AG10803 (cell line): ENCODE measurements around the gene MTR.
"Not testable (repeated sequence)": the region's sequence is repeated elsewhere in the genome, so short reads cannot be mapped to it uniquely, and the experiment has no call there.

ENCODE experiments used
- DNase-seq: peaks from one replicate; pipeline ENCODE4 v3.0.0; 2010; ENCODE audit warnings: low read depth
- H3K4me3 ChIP-seq: 2 replicates; pipeline ENCODE4 v1.5.1; 2011; ENCODE audit warnings: mild to moderate bottlenecking, low read length, control low read depth
- TF ChIP-seq, protein P1 (sequence below): conservative IDR thresholded peaks from 2 replicates; pipeline ENCODE4 v1.5.1; 2011; ENCODE audit warnings: mild to moderate bottlenecking, low read length, control low read depth, inconsistent platforms

Gene MTR

DNA sequence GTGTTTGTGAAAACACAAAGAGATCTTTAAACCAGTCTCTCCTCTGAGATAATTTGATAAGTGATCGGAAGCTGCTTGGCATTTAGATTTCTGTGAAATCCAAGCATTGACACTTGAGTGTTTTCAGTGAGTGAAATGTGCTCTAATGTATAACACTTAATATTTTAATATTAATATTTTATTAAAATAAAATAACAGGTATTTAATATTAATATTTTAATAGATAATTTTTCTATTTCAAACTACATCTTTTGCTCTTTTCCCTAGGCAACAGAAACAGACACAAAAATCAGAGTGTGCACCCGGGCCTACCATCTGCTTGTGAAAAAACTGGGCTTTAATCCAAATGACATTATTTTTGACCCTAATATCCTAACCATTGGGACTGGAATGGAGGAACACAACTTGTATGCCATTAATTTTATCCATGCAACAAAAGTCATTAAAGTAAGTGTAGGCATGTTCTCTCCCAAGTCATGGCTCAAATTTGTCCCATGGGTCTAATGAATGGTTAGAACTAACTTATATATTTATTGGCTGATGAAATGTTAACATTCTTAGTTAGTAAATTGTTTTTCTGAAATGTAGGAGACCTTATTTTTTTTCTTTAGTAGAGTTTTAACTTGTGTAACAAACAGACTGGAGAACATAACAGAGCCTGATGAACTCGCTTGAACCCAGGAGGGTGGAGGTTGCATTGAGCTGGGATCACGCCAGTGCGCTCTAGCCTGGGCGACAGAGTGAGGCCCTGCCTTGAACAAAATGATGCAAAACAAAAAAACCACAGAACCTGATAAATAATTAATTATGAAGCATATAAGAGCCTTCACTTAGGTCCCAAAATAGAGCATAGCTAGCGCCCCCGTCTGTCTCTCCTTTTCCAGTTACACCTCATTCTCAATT, 55.2 kb downstream of the MTR start:
- H3K4me3 ChIP-seq, result no peak overlapping the region
- TF ChIP-seq, protein P1, sequence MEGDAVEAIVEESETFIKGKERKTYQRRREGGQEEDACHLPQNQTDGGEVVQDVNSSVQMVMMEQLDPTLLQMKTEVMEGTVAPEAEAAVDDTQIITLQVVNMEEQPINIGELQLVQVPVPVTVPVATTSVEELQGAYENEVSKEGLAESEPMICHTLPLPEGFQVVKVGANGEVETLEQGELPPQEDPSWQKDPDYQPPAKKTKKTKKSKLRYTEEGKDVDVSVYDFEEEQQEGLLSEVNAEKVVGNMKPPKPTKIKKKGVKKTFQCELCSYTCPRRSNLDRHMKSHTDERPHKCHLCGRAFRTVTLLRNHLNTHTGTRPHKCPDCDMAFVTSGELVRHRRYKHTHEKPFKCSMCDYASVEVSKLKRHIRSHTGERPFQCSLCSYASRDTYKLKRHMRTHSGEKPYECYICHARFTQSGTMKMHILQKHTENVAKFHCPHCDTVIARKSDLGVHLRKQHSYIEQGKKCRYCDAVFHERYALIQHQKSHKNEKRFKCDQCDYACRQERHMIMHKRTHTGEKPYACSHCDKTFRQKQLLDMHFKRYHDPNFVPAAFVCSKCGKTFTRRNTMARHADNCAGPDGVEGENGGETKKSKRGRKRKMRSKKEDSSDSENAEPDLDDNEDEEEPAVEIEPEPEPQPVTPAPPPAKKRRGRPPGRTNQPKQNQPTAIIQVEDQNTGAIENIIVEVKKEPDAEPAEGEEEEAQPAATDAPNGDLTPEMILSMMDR, result no peak
- DNase-seq, result no peak

DNA sequence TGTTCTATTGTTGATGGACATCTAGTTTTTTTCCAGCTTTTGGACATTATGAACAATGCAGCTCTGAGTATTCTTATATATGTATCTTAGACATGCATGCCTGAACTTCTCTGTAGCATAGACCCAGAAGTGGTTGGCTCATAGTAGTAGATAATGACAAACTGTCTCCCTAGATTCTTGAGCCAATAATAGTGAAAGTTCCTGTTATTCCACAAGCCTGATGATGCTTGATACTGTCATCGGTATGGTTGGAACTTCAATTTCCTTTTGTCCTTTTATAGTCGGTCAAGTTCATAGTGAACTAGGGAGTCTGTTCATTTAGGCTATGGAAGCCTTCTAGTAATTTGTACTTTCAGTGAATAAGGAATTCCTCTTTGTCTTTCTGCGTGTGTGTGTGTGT, 56.8 kb downstream of the MTR start:
- TF ChIP-seq, protein P1, result no peak
- DNase-seq, result no peak
- H3K4me3 ChIP-seq, result no peak overlapping the region

DNA sequence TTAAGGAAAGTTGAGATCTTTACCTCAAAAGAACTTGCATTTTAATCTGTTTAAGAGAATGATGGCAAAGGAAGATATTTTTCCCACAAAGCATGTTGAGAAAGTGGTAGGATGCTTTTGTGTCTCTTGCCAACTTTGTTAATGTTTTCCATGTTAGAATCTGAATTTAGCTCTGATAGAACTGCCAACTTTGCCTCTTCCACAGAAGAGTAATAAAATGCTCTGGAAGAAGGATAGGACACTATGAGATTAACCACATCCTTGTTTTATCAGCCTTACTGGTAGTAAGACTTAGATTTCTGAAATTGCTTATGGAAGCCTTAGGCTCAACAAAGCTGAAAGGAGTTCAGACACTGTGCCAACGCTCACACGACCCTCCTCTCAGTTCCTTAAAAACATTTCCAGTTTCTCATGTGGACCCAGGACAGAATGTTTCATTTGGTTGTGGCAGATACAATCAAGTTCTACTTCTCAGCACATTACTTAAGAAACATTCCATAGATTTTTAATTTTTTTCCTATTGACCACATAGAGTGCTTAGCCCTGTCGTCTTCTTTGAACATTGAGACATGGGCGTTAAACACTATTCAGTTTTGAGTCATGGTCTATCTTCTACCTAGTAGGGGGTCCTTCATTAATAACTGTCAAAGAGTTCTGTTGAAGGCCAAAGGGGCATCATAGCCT, 59.0 kb downstream of the MTR start:
- TF ChIP-seq, protein P1, result no peak

DNA sequence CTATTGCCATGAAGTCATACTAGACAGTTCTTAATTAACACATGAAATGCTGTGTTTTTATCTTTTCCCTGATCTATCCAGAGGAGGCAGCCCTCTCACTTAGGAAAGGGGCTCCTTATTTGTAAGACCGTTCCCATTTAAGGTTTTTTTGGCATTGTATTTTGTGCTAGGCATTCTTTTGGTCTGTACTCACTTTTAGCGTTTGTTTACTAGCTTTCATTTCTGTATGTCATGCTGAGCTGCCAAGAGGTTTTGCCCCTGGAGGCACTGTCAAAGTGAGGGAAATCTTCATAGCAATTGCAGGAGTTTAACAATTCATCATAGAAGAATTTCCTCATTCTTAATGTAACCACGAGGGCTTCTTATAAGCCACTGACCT, 59.5 kb downstream of the MTR start:
- peak; percentile 79 for DNase-seq
- TF ChIP-seq, protein P1, result 0 out of 2 replicates have a peak, but pooled peaks have one; percentile 3
- no peak overlapping the region for H3K4me3 ChIP-seq

More for the DNA sequence above, 59.0 kb downstream of the MTR start:
- no peak overlapping the region for H3K4me3 ChIP-seq
- peak; percentile 84 for DNase-seq

DNA sequence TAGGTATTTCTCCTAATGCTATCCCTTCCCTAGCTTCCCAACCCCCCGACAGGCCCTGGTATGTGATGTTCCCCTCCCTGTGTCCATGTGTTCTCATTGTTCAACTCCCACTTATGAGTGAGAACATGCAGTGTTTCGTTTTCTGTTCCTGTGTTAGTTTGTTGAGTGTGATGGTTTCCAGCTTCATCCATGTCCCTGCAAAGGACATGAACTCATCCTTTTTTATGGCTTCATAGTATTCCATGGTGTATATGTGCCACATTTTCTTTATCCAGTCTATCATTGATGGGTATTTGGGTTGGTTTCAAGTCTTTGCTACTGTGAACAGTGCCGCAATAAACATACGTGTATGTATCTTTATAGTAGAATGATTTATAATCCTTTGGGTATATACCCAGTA, 61.6 kb downstream of the MTR start:
- not testable (repeated sequence) for H3K4me3 ChIP-seq, DNase-seq

DNA sequence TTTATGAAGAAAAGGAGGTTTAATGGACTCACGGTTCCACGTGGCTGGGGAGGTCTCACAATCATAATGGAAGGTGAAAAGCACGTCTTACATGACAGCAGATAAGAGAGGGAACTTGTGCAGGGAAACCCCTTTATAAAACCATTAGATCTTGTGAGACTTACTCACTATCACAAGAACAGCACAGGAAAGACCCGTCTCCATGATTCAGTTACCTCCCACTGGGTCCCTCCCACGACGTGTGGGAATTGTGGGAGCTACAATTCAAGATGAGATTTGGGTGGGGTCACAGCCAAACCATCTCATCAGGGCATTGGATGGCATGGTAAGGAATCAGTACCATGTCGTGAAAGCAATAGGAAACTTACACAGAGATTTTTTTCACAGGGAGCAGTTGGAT, 63.1 kb downstream of the MTR start:
- DNase-seq, result no peak
- TF ChIP-seq, protein P1, result no peak

DNA sequence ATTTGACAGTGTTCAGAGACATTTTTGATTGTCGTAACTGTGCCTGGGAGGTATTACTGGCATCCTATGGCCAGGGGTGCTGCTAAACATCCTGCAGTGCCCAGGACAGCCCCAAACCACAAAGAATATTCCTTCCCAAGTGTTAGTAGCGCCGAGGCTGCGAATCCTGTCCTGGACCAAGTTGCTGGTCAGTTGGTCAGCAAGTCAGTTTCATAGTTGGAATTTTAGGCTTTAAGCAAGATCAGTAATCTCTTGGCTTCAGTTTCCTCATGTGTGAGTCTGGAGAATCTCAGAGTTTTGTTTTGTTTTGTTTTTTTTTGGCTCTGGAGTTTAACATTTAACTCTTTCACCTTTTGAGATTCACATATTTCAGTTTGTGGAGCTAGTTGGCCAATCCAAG, 65.0 kb downstream of the MTR start:
- TF ChIP-seq, protein P1, result no peak
- DNase-seq, result no peak
- H3K4me3 ChIP-seq, result no peak overlapping the region

More for the DNA sequence above, 63.1 kb downstream of the MTR start:
- no peak overlapping the region for H3K4me3 ChIP-seq
